DND-41 (cell line): ENCODE measurements around the gene ANKFN1.

Source experiments
- EZH2 ChIP-seq: IDR thresholded peaks from 3 replicates; pipeline ENCODE4 v1.6.1; 2012; ENCODE audit warnings: borderline replicate concordance, low read depth, mild to moderate bottlenecking, moderate library complexity, low read length, inconsistent platforms; ENCODE audit not compliant: severe bottlenecking
- TF ChIP-seq, protein P1 (sequence below): IDR thresholded peaks from 2 replicates; pipeline ENCODE4 v1.5.1; 2012; ENCODE audit warnings: borderline replicate concordance, low read length, moderate library complexity, mild to moderate bottlenecking; ENCODE audit not compliant: poor library complexity, severe bottlenecking; ENCODE audit errors: extremely low read depth

DNA sequence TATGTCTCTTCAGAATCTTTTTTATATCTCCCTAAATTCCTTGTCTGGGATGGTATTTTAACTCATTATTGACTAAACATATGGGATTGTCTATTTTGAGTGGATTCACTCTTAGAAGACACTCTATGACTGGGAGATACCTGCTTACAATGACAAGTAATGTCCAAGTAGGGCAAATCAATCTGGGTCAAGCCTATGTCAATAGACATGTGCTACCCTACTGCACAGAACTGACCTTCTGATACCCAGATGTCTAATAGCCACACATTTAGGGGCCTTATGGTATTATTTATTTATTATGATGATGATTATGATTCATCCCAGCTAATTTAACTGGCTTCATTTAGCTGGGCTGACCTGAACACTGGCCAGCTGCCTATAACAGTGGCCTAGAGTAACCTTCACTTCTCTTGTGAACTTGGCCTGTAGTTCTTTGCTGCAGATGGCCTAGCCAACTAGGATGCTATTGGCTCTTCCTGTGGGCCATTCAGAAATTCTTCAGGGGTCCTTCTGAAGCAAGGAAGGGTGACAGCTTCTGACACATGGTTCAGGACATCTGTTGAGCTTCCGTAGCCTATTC is 138.0 kb downstream of the ANKFN1 start:
- TF ChIP-seq, protein P1, sequence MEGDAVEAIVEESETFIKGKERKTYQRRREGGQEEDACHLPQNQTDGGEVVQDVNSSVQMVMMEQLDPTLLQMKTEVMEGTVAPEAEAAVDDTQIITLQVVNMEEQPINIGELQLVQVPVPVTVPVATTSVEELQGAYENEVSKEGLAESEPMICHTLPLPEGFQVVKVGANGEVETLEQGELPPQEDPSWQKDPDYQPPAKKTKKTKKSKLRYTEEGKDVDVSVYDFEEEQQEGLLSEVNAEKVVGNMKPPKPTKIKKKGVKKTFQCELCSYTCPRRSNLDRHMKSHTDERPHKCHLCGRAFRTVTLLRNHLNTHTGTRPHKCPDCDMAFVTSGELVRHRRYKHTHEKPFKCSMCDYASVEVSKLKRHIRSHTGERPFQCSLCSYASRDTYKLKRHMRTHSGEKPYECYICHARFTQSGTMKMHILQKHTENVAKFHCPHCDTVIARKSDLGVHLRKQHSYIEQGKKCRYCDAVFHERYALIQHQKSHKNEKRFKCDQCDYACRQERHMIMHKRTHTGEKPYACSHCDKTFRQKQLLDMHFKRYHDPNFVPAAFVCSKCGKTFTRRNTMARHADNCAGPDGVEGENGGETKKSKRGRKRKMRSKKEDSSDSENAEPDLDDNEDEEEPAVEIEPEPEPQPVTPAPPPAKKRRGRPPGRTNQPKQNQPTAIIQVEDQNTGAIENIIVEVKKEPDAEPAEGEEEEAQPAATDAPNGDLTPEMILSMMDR = no peak
- TF ChIP-seq EZH2 = no peak
